Panc1 (cell line): ENCODE results near the gene RFX5. TPM values are rescaled to one million over a fixed set of nuclear protein-coding genes. Genes with fewer than 3 reads are reported as not detected.

Source experiments
- ATAC-seq: fragments of 200-7000 bp; cut with Tn5 transposase; 2 replicates; pipeline ENCODE4 v1.9.1; 2020; ENCODE audit warnings: mild to moderate bottlenecking, moderate library complexity
- BruUV-seq: library from RNA; stranded (reverse); fragments of 400-500 nt; replicated peaks from 2 replicates; lab custom pipeline; 2021; lab: Mats Ljungman, UMichigan
- CTCF ChIA-PET: fragments of 300-600 bp; sonication (Branson Sonifier 250); formaldehyde crosslinking; loops from one replicate; lab custom pipeline; 2022; ENCODE audit warnings: antibody characterized with exemption; lab: Charles Lee
- POLR2A ChIA-PET: fragments of 300-600 bp; sonication (Branson Sonifier 250); formaldehyde crosslinking; loops from one replicate; lab custom pipeline; 2022; ENCODE audit warnings: antibody characterized with exemption; lab: Charles Lee
- DNase-seq: peaks from one replicate; pipeline ENCODE4 v3.0.0-alpha.2; 2010; ENCODE audit warnings: low read depth, low spot score
- H3K27ac ChIP-seq: 2 replicates; pipeline ENCODE4 v1.5.1; 2011; ENCODE audit warnings: mild to moderate bottlenecking, low read length, inconsistent platforms
- H3K27me3 ChIP-seq: fragments of 200-500 bp; sonication (Bioruptor generic); 2 replicates; pipeline ENCODE4 v1.6.0; 2014; ENCODE audit warnings: low read length, inconsistent platforms; ENCODE audit not compliant: control insufficient read depth, insufficient read depth
- H3K36me3 ChIP-seq: fragments of 200-500 bp; sonication (Bioruptor generic); 2 replicates; pipeline ENCODE4 v1.5.1; 2014; ENCODE audit warnings: inconsistent platforms, mild to moderate bottlenecking, low read length, moderate library complexity; ENCODE audit not compliant: control insufficient read depth, insufficient read depth
- H3K4me1 ChIP-seq: 2 replicates; pipeline ENCODE4 v1.5.1; 2011; ENCODE audit warnings: inconsistent platforms, mild to moderate bottlenecking, low read length, moderate library complexity; ENCODE audit not compliant: control insufficient read depth, insufficient read depth
- H3K4me3 ChIP-seq, 2 experiments: 2 replicates each; pipeline ENCODE4 v1.5.1; 2011 to 2012; ENCODE audit warnings: low read depth in 2 of 2, low read length in 2 of 2, mild to moderate bottlenecking in 2 of 2, inconsistent platforms in 1 of 2, moderate library complexity in 1 of 2
- H3K9me3 ChIP-seq: fragments of 200-500 bp; sonication (Bioruptor generic); 2 replicates; pipeline ENCODE4 v1.5.1; 2014; ENCODE audit warnings: low read depth, mild to moderate bottlenecking, inconsistent platforms, low read length, moderate library complexity; ENCODE audit not compliant: control insufficient read depth, insufficient read depth
- POLR2AphosphoS5 ChIP-seq: IDR thresholded peaks from 2 replicates; pipeline ENCODE4 v1.6.1; 2012; ENCODE audit warnings: mild to moderate bottlenecking, low read depth, low read length, moderate library complexity
- SIN3A ChIP-seq: IDR thresholded peaks from 2 replicates; pipeline ENCODE4 v1.6.1; 2012; ENCODE audit warnings: low read depth, mild to moderate bottlenecking, low read length, moderate library complexity, borderline replicate concordance; ENCODE audit not compliant: insufficient read depth
- TCF7L2 ChIP-seq: IDR thresholded peaks from 2 replicates; pipeline ENCODE4 v1.6.1; 2011; ENCODE audit warnings: mild to moderate bottlenecking, low read depth, low read length, inconsistent platforms
- in situ Hi-C: cut with HindIII; loops from 2 replicates; pipeline ENCODE4 v1.10.0; 2016; ENCODE audit warnings: low sequenced_read_pairs, low pct_unique_long_range_greater_than_20kb
- intact Hi-C: fragments of 100-400 bp; cut with micrococcal nuclease; formaldehyde crosslinking; loops from one replicate; pipeline ENCODE4 v1.10.0; 2022; ENCODE audit not compliant: unreplicated experiment
- total RNA-seq: library from RNA; stranded (reverse); gene quantifications from one replicate; pipeline ENCODE4 v1.2.1, GENCODE V29; 2021; ENCODE audit not compliant: unreplicated experiment
- TF ChIP-seq, protein P1 (sequence below), 2 experiments: IDR thresholded peaks; 2 replicates each; pipeline ENCODE4 v1.6.1; 2011 to 2012; ENCODE audit warnings: low read depth in 2 of 2, control low read depth in 1 of 2, low read length in 1 of 2, mild to moderate bottlenecking in 1 of 2, moderate library complexity in 1 of 2; ENCODE audit not compliant: insufficient read depth in 1 of 2
- TF ChIP-seq, protein P2 (sequence below): fragments of 450-650 bp; IDR thresholded peaks from 2 replicates; pipeline ENCODE4 v1.5.1; 2017; ENCODE audit warnings: mild to moderate bottlenecking

The RFX5 gene
- total RNA-seq, 1 experiment from 2014 or later: 75.5 TPM

DNA sequence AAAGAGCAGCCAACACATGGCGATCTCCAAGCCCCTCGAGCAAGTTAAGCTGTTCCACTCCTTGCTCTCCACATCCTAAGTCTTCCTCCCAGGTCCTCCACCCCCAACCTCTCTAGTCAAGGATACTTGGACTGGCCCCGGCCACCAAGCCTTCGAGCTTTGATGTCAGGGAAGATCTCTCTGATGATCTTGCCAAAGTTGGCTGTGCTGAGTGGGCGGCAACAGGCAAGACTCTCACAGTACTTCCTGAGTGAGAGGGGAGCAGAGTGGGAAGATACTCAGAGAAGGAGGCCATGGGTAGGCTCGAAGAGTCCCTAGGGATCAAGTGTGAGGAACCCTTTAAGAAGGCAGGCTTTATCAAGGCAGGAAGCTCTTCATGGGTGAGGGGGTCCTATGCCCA is 2.8 kb downstream of the RFX5 start:
- intact Hi-C loops: no loop called here
- ATAC-seq: no peak
- ChIA-PET CTCF (no interaction called here), POLR2A (interaction anchor here (0.6 kb wide), 1 partner anchor 140 kb away, joined by 4 read pairs; no protein-coding TSS in a partner anchor)
- TF ChIP-seq SIN3A: no peak
- TF ChIP-seq, protein P1, sequence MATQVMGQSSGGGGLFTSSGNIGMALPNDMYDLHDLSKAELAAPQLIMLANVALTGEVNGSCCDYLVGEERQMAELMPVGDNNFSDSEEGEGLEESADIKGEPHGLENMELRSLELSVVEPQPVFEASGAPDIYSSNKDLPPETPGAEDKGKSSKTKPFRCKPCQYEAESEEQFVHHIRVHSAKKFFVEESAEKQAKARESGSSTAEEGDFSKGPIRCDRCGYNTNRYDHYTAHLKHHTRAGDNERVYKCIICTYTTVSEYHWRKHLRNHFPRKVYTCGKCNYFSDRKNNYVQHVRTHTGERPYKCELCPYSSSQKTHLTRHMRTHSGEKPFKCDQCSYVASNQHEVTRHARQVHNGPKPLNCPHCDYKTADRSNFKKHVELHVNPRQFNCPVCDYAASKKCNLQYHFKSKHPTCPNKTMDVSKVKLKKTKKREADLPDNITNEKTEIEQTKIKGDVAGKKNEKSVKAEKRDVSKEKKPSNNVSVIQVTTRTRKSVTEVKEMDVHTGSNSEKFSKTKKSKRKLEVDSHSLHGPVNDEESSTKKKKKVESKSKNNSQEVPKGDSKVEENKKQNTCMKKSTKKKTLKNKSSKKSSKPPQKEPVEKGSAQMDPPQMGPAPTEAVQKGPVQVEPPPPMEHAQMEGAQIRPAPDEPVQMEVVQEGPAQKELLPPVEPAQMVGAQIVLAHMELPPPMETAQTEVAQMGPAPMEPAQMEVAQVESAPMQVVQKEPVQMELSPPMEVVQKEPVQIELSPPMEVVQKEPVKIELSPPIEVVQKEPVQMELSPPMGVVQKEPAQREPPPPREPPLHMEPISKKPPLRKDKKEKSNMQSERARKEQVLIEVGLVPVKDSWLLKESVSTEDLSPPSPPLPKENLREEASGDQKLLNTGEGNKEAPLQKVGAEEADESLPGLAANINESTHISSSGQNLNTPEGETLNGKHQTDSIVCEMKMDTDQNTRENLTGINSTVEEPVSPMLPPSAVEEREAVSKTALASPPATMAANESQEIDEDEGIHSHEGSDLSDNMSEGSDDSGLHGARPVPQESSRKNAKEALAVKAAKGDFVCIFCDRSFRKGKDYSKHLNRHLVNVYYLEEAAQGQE (IDR thresholded peaks at IDR 0.05; ENCODE audit: insufficient read depth in 1 of 2, low read depth in 2 of 2, low read length in 1 of 2): no peak
- TF ChIP-seq POLR2AphosphoS5: no peak
- TF ChIP-seq TCF7L2: no peak
- TF ChIP-seq, protein P2, sequence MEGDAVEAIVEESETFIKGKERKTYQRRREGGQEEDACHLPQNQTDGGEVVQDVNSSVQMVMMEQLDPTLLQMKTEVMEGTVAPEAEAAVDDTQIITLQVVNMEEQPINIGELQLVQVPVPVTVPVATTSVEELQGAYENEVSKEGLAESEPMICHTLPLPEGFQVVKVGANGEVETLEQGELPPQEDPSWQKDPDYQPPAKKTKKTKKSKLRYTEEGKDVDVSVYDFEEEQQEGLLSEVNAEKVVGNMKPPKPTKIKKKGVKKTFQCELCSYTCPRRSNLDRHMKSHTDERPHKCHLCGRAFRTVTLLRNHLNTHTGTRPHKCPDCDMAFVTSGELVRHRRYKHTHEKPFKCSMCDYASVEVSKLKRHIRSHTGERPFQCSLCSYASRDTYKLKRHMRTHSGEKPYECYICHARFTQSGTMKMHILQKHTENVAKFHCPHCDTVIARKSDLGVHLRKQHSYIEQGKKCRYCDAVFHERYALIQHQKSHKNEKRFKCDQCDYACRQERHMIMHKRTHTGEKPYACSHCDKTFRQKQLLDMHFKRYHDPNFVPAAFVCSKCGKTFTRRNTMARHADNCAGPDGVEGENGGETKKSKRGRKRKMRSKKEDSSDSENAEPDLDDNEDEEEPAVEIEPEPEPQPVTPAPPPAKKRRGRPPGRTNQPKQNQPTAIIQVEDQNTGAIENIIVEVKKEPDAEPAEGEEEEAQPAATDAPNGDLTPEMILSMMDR: no peak
- BruUV-seq: no TSS peak
- Histone ChIP-seq H3K36me3 (peaks cover 8% of the 10 kb centered on the region), H3K4me3 (no peak overlapping the region), H3K4me1 (peaks cover 18% of the 10 kb centered on the region), H3K27me3 (no peaks in the 10 kb centered on the region), H3K9me3 (no peaks in the 10 kb centered on the region), H3K27ac (no peak overlapping the region)
- in situ Hi-C loops: no loop called here
- no peak for DNase-seq

DNA sequence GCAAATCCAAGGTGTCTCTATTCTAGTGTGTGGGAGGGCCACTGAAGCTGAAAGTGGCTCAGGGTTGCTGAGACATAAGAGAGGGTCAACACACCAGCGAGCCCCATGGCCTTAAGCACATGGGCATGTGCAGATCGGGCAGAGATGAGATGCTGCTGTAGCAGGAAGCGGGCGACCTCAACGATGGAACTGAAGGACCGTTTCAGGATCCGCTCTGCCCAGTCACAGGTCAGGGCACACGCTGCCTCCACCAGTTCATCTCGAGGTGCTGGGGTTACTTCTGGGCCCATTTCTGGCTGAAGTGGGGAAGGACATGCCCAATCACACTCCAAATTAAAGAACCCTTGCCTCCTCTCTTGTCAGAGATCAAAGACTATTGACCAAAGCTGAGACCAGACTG is 3.5 kb downstream of the RFX5 start:
- no peak for ATAC-seq
- peaks cover 8% of the 10 kb centered on the region for H3K36me3 ChIP-seq
- no peak for TF ChIP-seq TCF7L2
- H3K27me3 ChIP-seq: no peaks in the 10 kb centered on the region
- BruUV-seq: no TSS peak
- POLR2A ChIA-PET: interaction anchor here (0.6 kb wide), 1 partner anchor 140 kb away, joined by 4 read pairs; no protein-coding TSS in a partner anchor
- in situ Hi-C loops: no loop called here
- DNase-seq: no peak
- peaks cover 18% of the 10 kb centered on the region for H3K4me1 ChIP-seq
- no peak overlapping the region for H3K27ac ChIP-seq
- no peaks in the 10 kb centered on the region for H3K9me3 ChIP-seq
- CTCF ChIA-PET: interaction anchor here (0.6 kb wide), 1 partner anchor 19 kb away, joined by 3 read pairs; no protein-coding TSS in a partner anchor
- no peak overlapping the region for H3K4me3 ChIP-seq
- intact Hi-C loops: no loop called here

DNA sequence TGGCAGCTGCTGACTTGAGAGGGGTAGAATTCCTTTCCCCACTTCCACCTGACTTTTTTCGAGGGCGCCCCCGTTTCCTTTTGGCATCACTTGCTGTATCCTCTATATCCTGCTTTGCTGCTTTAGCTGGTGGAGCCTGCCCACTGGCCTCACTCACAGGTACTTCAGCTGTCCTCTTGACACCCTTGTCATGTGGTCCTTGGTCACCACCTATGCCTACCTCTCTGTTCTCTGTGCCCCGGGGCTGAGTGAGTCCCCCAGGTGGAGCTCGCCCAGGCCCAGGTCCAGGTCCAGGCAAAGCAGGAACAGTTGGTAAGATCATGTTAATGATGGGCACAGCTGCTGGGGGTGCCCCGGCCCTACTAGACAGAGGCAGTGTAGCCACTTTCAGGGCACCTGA is 4.5 kb downstream of the RFX5 start:
- Histone ChIP-seq H3K9me3 (no peaks in the 10 kb centered on the region), H3K27ac (no peak overlapping the region), H3K27me3 (no peaks in the 10 kb centered on the region), H3K4me3 (no peak overlapping the region), H3K36me3 (peaks cover 8% of the 10 kb centered on the region), H3K4me1 (peaks cover 14% of the 10 kb centered on the region)
- BruUV-seq: no TSS peak
- no peak for ATAC-seq
- TF ChIP-seq POLR2AphosphoS5 (no peak), SIN3A (no peak), TCF7L2 (no peak)
- TF ChIP-seq, protein P2: no peak
- TF ChIP-seq, protein P1 (IDR thresholded peaks at IDR 0.05; ENCODE audit: insufficient read depth in 1 of 2, low read depth in 2 of 2, low read length in 1 of 2): no peak
- CTCF ChIA-PET: no interaction called here
- POLR2A ChIA-PET: interaction anchor here (0.5 kb wide), 1 partner anchor 10 kb away, joined by 3 read pairs; no protein-coding TSS in a partner anchor
- intact Hi-C loops (no loop called here), in situ Hi-C loops (no loop called here)
- no peak for DNase-seq
